GM12872 (cell line): ENCODE measurements around the gene UNC5B.

Source experiments
- CTCF ChIP-seq: IDR thresholded peaks from 3 replicates; pipeline ENCODE4 v1.5.1; 2011; ENCODE audit warnings: low read depth, mild to moderate bottlenecking, low read length, moderate library complexity; ENCODE audit not compliant: insufficient read depth

The UNC5B gene

GRCh38 chr10:71285180-71285545 lies 72.8 kb downstream of the UNC5B start:
- peak; percentile 79 for TF ChIP-seq CTCF

GRCh38 chr10:71285986-71286385 lies 73.6 kb downstream of the UNC5B start:
- no peak for TF ChIP-seq CTCF

GRCh38 chr10:71286521-71287294 lies 74.3 kb downstream of the UNC5B start:
- TF ChIP-seq CTCF = no peak

- TF ChIP-seq CTCF = no peak
Measured at GRCh38 chr10:71287456-71287855, 75.1 kb downstream of the UNC5B start.

- TF ChIP-seq CTCF = no peak
Measured at GRCh38 chr10:71288461-71288860, 76.1 kb downstream of the UNC5B start.

- no peak for TF ChIP-seq CTCF
Measured at GRCh38 chr10:71289421-71290130, 77.2 kb downstream of the UNC5B start.

GRCh38 chr10:71290331-71290730 lies 78.0 kb downstream of the UNC5B start:
- no peak for TF ChIP-seq CTCF
